Tibial artery (tissue), 4 donors: ENCODE data around the gene ACTRT2.
A peak's percentile ranks its signal among the peaks of the same experiment; 100 is the strongest.

Source experiments
- DNase-seq, 2 donors: peaks; one replicate each; pipeline ENCODE4 v3.0.0-alpha.2; 2019
- H3K27ac ChIP-seq, 2 donors: fragments of 200-600 bp; sonication (generic) in 1 of 2; 1 replicate in 1 of 2; 2 replicates in 1 of 2; pipeline ENCODE4 v1.5.1; 2018 to 2019; ENCODE audit warnings: mild to moderate bottlenecking in 1 of 2
- H3K27me3 ChIP-seq, 2 donors: fragments of 200-600 bp; sonication (generic) in 1 of 2; one replicate each; pipeline versions ENCODE4 v1.5.1 to v1.6.0; 2016 to 2019
- H3K36me3 ChIP-seq, 3 donors: fragments of 200-600 bp; sonication (generic) in 2 of 3; one replicate each; pipeline ENCODE4 v1.5.1; 2016 to 2019; ENCODE audit warnings: mild to moderate bottlenecking in 2 of 3
- H3K4me1 ChIP-seq, 4 donors: fragments of 200-600 bp; sonication (generic) in 2 of 4; 1 replicate in 3 of 4; 2 replicates in 1 of 4; pipeline ENCODE4 v1.5.1; 2016 to 2019
- H3K4me3 ChIP-seq, 2 donors: fragments of 200-600 bp; sonication (generic) in 1 of 2; 1 replicate in 1 of 2; 2 replicates in 1 of 2; pipeline ENCODE4 v1.5.1; 2018 to 2019; ENCODE audit warnings: mild to moderate bottlenecking in 2 of 2
- H3K9me3 ChIP-seq, 3 donors: fragments of 200-600 bp; sonication (generic) in 1 of 3; one replicate each; pipeline ENCODE4 v1.5.1; 2016 to 2019
- CTCF ChIP-seq, 2 experiments: fragments of 200-600 bp in 1 of 2; fragments of 450-650 bp in 1 of 2; IDR thresholded peaks; one replicate each; pipeline ENCODE4 v1.5.1; 2017 to 2019; ENCODE audit warnings: antibody characterized with exemption in 2 of 2, mild to moderate bottlenecking in 1 of 2, moderate library complexity in 1 of 2
- intact Hi-C: fragments of 100-400 bp; cut with DNase I; formaldehyde crosslinking; loops from one replicate; pipeline ENCODE4 v1.15.0; 2023; ENCODE audit warnings: low total_unique reads

ACTRT2 gene

GRCh38 chr1:2985694-2986548, 35.3 kb upstream of the ACTRT2 start:
- no peak for DNase-seq
- no peak for TF ChIP-seq CTCF (IDR thresholded peaks at IDR 0.05)
- no peaks in the 10 kb centered on the region for H3K9me3 ChIP-seq
- no peak overlapping the region for H3K4me3 ChIP-seq
- peaks cover 0 to 30% (median 15%) of the 10 kb centered on the region in 4 donors for H3K4me1 ChIP-seq
- no peak overlapping the region for H3K27ac ChIP-seq
- H3K27me3 ChIP-seq, result peaks cover 0 to 35% of the 10 kb centered on the region in 2 donors
- intact Hi-C loops, result no loop called here
- no peaks in the 10 kb centered on the region for H3K36me3 ChIP-seq

- H3K36me3 ChIP-seq, result no peaks in the 10 kb centered on the region
- H3K4me1 ChIP-seq, result peaks cover 0 to 25% (median 14%) of the 10 kb centered on the region in 4 donors
- peak in 1 of 2 donors; percentile 45 for DNase-seq
- H3K27me3 ChIP-seq, result peaks cover 0 to 38% of the 10 kb centered on the region in 2 donors
- no peaks in the 10 kb centered on the region for H3K9me3 ChIP-seq
- intact Hi-C loops, result no loop called here
- TF ChIP-seq CTCF (IDR thresholded peaks at IDR 0.05), result no peak
- H3K4me3 ChIP-seq, result no peak overlapping the region
- no peak overlapping the region for H3K27ac ChIP-seq
Measured at GRCh38 chr1:2986549-2987305, 34.5 kb upstream of the ACTRT2 start.

- peak in 1 of 2 donors; percentile 48 for DNase-seq
- Histone ChIP-seq H3K4me3 (no peak overlapping the region), H3K4me1 (peaks cover 0 to 16% (median 10%) of the 10 kb centered on the region in 4 donors), H3K36me3 (no peaks in the 10 kb centered on the region), H3K27me3 (peaks cover 0 to 36% of the 10 kb centered on the region in 2 donors), H3K9me3 (no peaks in the 10 kb centered on the region), H3K27ac (no peak overlapping the region)
- TF ChIP-seq CTCF (IDR thresholded peaks at IDR 0.05), result no peak
- intact Hi-C loops, result no loop called here
Measured at GRCh38 chr1:2987773-2988172, 33.5 kb upstream of the ACTRT2 start.

GRCh38 chr1:2988256-2988655, 33.0 kb upstream of the ACTRT2 start:
- peaks cover 0 to 36% of the 10 kb centered on the region in 2 donors for H3K27me3 ChIP-seq
- no peak overlapping the region for H3K27ac ChIP-seq
- TF ChIP-seq CTCF (IDR thresholded peaks at IDR 0.05), result no peak
- intact Hi-C loops, result no loop called here
- DNase-seq, result no peak
- H3K4me3 ChIP-seq, result no peak overlapping the region
- no peaks in the 10 kb centered on the region for H3K36me3 ChIP-seq
- H3K9me3 ChIP-seq, result no peaks in the 10 kb centered on the region
- peaks cover 0 to 11% (median 6%) of the 10 kb centered on the region in 4 donors for H3K4me1 ChIP-seq

GRCh38 chr1:2989185-2989584, 32.1 kb upstream of the ACTRT2 start:
- peak in 1 of 2 donors; percentile 0 for DNase-seq
- H3K4me3 ChIP-seq, result no peak overlapping the region
- intact Hi-C loops, result no loop called here
- H3K36me3 ChIP-seq, result no peaks in the 10 kb centered on the region
- peaks cover 0 to 6% (median 0%) of the 10 kb centered on the region in 3 donors for H3K9me3 ChIP-seq
- no peak for TF ChIP-seq CTCF (IDR thresholded peaks at IDR 0.05)
- peaks cover 0 to 2% (median 0%) of the 10 kb centered on the region in 4 donors for H3K4me1 ChIP-seq
- H3K27me3 ChIP-seq, result peaks cover 0 to 36% of the 10 kb centered on the region in 2 donors
- H3K27ac ChIP-seq, result no peak overlapping the region
